A549 treated with CpdA at 1 μM for 4 hours (cell line): ENCODE results near the gene HDAC8. TPM values are rescaled to one million over a fixed set of nuclear protein-coding genes. Genes with fewer than 3 reads are reported as not detected.

ENCODE experiments used
- total RNA-seq: library from RNA; stranded (reverse); fragments of 200-300 nt; extraction: Qiagen RNA extraction; gene quantifications from 5 replicates; pipeline ENCODE4 v1.2.3, GENCODE V29; 2022; ENCODE audit warnings: low read depth

The HDAC8 gene
- total RNA-seq, result 20.9 to 24.8 TPM (median 22.7 TPM) in 5 replicates

GRCh38 chrX:72572248-72573157 is at the start of gene HDAC8:
HDAC8 (minus strand) TSS chrX:72572843; CDS start chrX:72572761, 82 bp downstream.

GRCh38 chrX:72305286-72306084 is 267.2 kb downstream of the HDAC8 start, which contains the start of gene CITED1:
CITED1 (minus strand) TSS chrX:72305914; CDS start chrX:72302869, 3,045 bp downstream.

Other genes with a start within 250 kb of the HDAC8 start
- 18.0 to 21.7 TPM (median 20.3 TPM) in 5 replicates for gene PHKA1, start 141.5 kb upstream of the HDAC8 start, total RNA-seq
- 0.03 to 0.09 TPM in 2 of 5 replicates, not detected in the others for gene DMRTC1B, start 204.0 kb upstream of the HDAC8 start, total RNA-seq
- gene FAM236B, start 209.8 kb upstream of the HDAC8 start, total RNA-seq, result not detected in 5 replicates
- not detected in 5 replicates for gene FAM236D, start 235.4 kb upstream of the HDAC8 start, total RNA-seq